ENCODE data around the gene MLLT10.
A peak's percentile ranks its signal among the peaks of the same experiment; 100 is the strongest.
"Not testable (repeated sequence)": the region's sequence is repeated elsewhere in the genome, so short reads cannot be mapped to it uniquely, and the experiment has no call there.

Gene MLLT10

DNA sequence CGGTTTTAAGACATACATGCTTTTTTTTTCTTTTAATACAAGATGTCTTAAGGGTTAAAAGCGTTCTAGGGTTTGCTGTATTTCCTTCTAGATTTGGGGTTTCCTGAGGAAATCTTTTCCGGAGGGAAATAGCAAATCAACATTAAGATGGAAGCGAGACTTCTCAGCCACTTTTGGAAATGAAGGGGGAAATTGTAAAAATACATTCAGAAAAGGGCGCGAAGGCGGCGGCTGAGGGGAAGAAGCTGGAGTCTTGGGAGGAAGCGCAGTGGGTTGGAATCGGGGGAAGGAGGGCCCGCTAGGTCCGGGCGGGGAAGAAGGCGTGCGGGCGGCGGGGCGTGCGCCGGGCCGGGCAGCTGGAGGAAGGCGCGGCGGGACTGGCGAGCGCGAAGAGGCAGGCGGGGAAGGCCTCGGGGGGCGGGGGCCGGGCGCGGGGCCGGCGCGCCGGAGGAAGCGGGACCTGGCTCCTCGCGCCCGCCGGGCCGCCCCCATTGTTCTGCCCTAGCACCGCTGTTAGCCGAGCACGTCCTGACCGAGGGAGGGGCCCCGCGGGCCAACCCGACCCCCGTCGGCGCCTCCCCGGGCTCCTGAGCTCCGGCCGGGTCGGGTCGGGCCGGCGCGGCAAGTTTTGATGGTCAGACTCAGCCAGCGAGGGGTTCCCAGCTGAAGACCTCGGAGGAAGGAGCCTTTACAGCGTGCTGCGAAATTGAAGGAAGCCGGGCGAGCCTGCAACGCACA is 7.0 kb upstream of the MLLT10 start:
- DNase-seq, result peak in 44 of 56 donors; percentile 34 to 85 (median 60)

- no peak for DNase-seq
These were observed 6.3 kb upstream of the MLLT10 start for GRCh38 chr10:21527598-21528235.

DNA sequence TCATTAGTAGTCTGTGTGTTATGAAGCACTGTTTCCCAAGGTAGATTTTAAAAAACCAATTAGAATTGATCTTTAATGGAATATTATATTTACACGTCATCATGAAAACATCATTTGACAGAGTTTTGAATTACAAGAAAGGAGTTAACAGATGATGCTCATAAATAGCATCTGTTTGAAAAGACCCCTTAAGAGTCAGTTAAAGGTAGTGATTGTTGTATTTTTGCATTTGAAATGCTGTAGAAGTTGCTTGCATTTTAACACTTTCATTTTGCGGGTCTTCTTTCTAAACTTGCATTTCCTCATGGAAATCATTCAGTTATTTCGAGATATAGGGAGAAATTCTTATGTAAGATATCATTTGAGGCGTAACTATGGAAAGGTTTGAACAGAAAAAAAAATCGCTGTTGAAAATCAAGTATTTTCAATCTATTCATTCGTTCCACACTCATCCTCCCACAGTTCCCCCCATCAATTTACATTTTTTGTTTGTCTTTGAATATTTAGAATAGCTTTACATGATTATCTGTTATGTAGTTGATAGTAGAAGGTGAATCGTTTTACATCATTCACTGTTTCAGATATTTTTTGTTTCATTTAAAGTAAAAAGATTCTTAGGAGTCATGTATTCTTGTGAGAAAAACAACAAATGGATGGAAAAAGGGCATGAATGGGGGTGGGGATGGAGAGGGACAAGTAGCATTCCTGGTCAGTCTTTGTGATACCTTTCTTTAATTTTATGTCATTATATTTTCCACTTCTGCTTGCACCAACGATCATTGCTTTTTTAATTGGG is 5.6 kb upstream of the MLLT10 start:
- no peak for DNase-seq

GRCh38 chr10:21529032-21529910 is 4.8 kb upstream of the MLLT10 start:
- DNase-seq, result no peak

GRCh38 chr10:21530168-21530567 is 3.9 kb upstream of the MLLT10 start:
- DNase-seq, result no peak

DNA sequence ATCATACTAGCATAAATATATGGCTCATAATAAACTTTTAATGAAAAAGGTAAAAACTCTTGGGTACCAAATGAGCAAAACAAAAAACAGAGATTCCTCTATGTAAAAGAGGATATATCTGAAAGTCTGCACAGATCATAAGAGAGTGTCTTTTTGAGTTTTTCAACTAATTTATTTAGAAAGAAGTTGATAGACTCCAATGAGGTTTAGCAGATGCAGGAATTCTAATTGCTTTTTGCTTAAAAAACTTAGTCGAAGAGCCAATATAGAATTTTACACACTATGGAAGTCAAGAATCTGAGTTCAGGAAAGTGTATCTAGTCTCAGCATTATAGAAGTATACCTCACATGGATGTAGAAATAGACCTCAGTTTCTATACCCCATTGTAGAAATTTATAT is 3.4 kb upstream of the MLLT10 start:
- no peak for DNase-seq

- no peak for DNase-seq
These were observed 2.9 kb upstream of the MLLT10 start for GRCh38 chr10:21531164-21531563.

- no peak for DNase-seq
These were observed 1.2 kb upstream of the MLLT10 start for GRCh38 chr10:21532694-21533466.

GRCh38 chr10:21534280-21534586 is 201 bp downstream of the MLLT10 start:
- DNase-seq, result peak in 2 of 56 donors; percentile 64 to 83

- peak in 37 of 56 donors; percentile 18 to 79 (median 58) for DNase-seq
These were observed 817 bp downstream of the MLLT10 start for GRCh38 chr10:21534604-21535493.

DNA sequence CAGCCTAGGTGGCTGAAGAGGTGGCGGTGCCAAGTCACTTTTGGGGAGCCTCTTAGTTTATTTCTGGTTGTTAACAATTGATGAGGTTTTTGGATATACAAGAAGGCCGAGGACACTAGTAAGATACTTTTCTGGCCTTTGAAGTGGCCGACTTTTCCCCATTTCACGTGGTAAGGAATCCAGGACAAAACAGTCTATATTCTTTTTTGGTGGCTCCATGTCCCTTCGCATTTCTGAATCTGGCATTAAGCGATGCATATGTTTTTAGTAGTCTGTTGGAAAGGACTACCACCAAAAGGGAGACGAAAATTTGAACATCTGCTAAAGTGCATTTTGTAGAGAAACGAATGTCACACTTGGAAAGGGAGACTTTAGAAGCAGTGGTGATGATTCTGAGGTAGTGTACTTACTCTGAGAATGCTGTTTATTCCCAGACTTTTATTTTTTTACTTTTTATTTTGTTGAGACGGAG is 1.5 kb downstream of the MLLT10 start:
- DNase-seq, result no peak

- DNase-seq, result not testable (repeated sequence)
These were observed 1.9 kb downstream of the MLLT10 start for GRCh38 chr10:21535976-21536375.

DNA sequence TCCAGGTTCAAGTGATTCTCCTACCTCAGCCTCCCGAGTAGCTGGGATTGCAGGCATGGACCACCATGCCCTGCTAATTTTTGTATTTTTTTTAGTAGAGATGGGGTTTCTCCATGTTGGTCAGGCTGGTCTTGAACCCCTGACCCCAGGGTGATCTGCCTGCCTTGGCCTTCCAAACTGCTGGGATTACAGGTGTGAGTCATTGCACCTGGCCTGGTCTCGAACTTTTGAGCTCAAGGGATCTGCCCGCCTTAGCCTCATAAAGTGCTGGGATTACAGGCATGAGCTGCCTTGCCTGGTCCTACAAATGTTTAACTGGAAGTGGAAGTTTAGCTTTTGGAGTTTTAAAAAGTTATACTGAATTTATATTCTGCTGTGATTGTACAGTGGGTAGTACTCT is 2.8 kb downstream of the MLLT10 start:
- DNase-seq, result no peak

DNA sequence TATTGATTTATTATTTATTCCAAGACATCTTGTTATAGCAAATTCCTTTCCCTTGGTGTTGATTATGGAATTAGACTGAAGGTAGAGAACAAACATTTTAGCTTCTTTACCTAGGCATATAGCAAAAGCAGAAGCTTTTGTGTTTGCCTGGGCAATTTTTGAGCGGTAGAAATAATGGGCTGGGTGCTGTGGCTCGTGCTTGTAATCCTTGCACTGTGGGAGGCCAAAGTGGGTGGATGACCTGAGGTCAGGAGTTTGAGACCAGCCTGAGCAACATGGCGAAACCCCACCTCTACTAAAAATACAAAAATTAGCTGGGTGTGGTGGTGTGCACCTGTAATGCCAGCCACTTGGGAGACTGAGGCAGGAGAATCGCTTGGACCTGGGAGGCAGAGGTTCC is 6.7 kb downstream of the MLLT10 start:
- not testable (repeated sequence) for DNase-seq

DNA sequence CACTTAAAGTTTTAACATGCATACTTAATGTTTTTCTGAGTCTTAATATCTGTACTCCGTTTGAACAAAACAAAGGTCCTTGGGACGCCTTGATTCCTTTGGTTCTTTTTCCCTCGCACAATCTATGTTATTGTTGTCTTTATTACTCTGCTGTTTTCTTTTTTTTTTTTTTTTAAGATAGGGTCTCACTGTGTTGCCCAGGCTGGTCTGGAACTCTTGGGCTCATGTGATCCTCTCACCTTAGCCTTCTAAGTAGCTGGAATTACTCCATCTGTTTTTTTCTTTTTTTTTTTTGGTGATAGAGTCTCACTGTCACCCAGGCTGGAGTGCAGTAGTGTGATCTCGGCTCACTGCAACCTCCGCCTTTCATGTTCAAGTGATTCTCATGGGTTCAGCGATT is 13.2 kb downstream of the MLLT10 start:
- DNase-seq, result no peak

- no peak for DNase-seq
These were observed 18.6 kb downstream of the MLLT10 start for GRCh38 chr10:21552638-21553037.

- peak in 9 of 56 donors; percentile 1 to 34 (median 13) for DNase-seq
These were observed 22.5 kb downstream of the MLLT10 start for GRCh38 chr10:21556527-21556926.

- DNase-seq, result not testable (repeated sequence)
These were observed 25.0 kb downstream of the MLLT10 start for GRCh38 chr10:21558984-21559383.

GRCh38 chr10:21570761-21571521 is 36.9 kb downstream of the MLLT10 start:
- DNase-seq, result no peak

Data from amygdala (tissue), 56 donors.